ENCODE results near the gene CDK5RAP1. TPM values are rescaled to one million over a fixed set of nuclear protein-coding genes. Genes with fewer than 3 reads are reported as not detected.

The CDK5RAP1 gene
- total and polyA plus RNA-seq, 9 of the 15 experiments (the other 6 are each of a cell fraction or from before 2014, with no cell fraction given): 41.6 to 127 (median 58.3) TPM

GRCh38 chr20:33441142-33441955, 40.0 kb upstream of the CDK5RAP1 start (continued):
- TF ChIP-seq CBFA2T3 (IDR thresholded peaks at IDR 0.05): peak; percentile 58; the same call in 1 of the 2 replicates
- peak; percentile 95 for TF ChIP-seq ESRRA (IDR thresholded peaks at IDR 0.05; ENCODE audit: borderline replicate concordance, low read depth)
- no peak for TF ChIP-seq MBD1 (CRISPR knock-in tag; IDR thresholded peaks at IDR 0.05)
- peak; percentile 30; the same call in 1 of the 2 replicates for TF ChIP-seq TCF3 (CRISPR knock-in tag; IDR thresholded peaks at IDR 0.05)
- peak; percentile 33; the same call in 1 of the 2 replicates for TF ChIP-seq NFIC (IDR thresholded peaks at IDR 0.05)
- no peak for TF ChIP-seq U2AF2 (optimal IDR thresholded peaks at IDR 0.05; ENCODE audit: low read depth, low read length)
- no peak for TF ChIP-seq JUND (IDR thresholded peaks at IDR 0.05; ENCODE audit: borderline replicate concordance, low read depth, low read length)
- TF ChIP-seq JUND (tag; IDR thresholded peaks at IDR 0.05; ENCODE audit: borderline replicate concordance, low read depth, low read length): peak; percentile 13; the same call in 1 of the 3 replicates
- peak; percentile 83 for TF ChIP-seq MEF2A (IDR thresholded peaks at IDR 0.05; ENCODE audit: control insufficient read depth, low read depth, low read length)
- no peak for TF ChIP-seq STAT5A (IDR thresholded peaks at IDR 0.05; ENCODE audit: borderline replicate concordance, low read length)
- TF ChIP-seq ZNF311 (CRISPR knock-in tag; IDR thresholded peaks at IDR 0.05): no peak
- TF ChIP-seq ILK (tag; IDR thresholded peaks at IDR 0.05; ENCODE audit: borderline replicate concordance, low read depth): no peak
- 0 out of 2 replicates have a peak, but pooled peaks have one; percentile 38 for TF ChIP-seq MEF2D (tag; conservative IDR thresholded peaks at IDR 0.05; ENCODE audit: low read depth)
- no peak for TF ChIP-seq ARID4B (CRISPR knock-in tag; IDR thresholded peaks at IDR 0.05)
- TF ChIP-seq PTRF (tag; IDR thresholded peaks at IDR 0.05): no peak
- no peak for TF ChIP-seq STAG1 (CRISPR knock-in tag; IDR thresholded peaks at IDR 0.05; ENCODE audit: borderline replicate concordance)
- no peak for TF ChIP-seq HES1 (IDR thresholded peaks at IDR 0.05; ENCODE audit: low read depth)
- TF ChIP-seq RCOR1 (IDR thresholded peaks at IDR 0.05; ENCODE audit: borderline replicate concordance in 1 of 2, low read depth in 2 of 2, low read length in 2 of 2): peak in 1 of 2 experiments; percentile 12; a peak in 1 of 4 replicates
- TF ChIP-seq MTA3 (IDR thresholded peaks at IDR 0.05; ENCODE audit: borderline replicate concordance): no peak
- TF ChIP-seq CSDE1 (IDR thresholded peaks at IDR 0.05): peak in 1 of 2 experiments; percentile 82; a peak in 2 of 4 replicates
- peak; percentile 51 for TF ChIP-seq BCOR (IDR thresholded peaks at IDR 0.05)
- no peak for TF ChIP-seq ZNF3 (CRISPR knock-in tag; IDR thresholded peaks at IDR 0.05)
